Endodermal cell (in vitro differentiated cells): ENCODE results near the gene TAT. TPM values are rescaled to one million over a fixed set of nuclear protein-coding genes. Genes with fewer than 3 reads are reported as not detected.

Experiments
- DNase-seq: peaks from one replicate; pipeline ENCODE4 v3.0.0-alpha.2; 2017
- H3K27ac ChIP-seq: 2 replicates; pipeline ENCODE4 v1.5.1; 2013; ENCODE audit warnings: mild to moderate bottlenecking, low read depth, low read length, moderate library complexity
- H3K27me3 ChIP-seq: 2 replicates; pipeline ENCODE4 v1.6.1; 2013; ENCODE audit warnings: mild to moderate bottlenecking, low read length, moderate library complexity; ENCODE audit not compliant: insufficient read depth, control insufficient read depth, poor library complexity, severe bottlenecking
- H3K36me3 ChIP-seq: 2 replicates; pipeline ENCODE4 v1.7.0; 2013; ENCODE audit warnings: mild to moderate bottlenecking, low read length, moderate library complexity; ENCODE audit not compliant: control insufficient read depth, insufficient read depth
- H3K4me1 ChIP-seq: one replicate; pipeline ENCODE4 v1.7.0; 2013; ENCODE audit warnings: low read length; ENCODE audit not compliant: control insufficient read depth, insufficient read depth
- H3K4me3 ChIP-seq: 2 replicates; pipeline ENCODE4 v1.5.1; 2013; ENCODE audit warnings: mild to moderate bottlenecking, low read length, moderate library complexity
- H3K9ac ChIP-seq: 2 replicates; pipeline ENCODE4 v1.6.1; 2013; ENCODE audit warnings: mild to moderate bottlenecking, low read length, moderate library complexity; ENCODE audit not compliant: poor library complexity, severe bottlenecking; ENCODE audit errors: extremely low read depth
- H3K9me3 ChIP-seq: 2 replicates; pipeline ENCODE4 v1.6.1; 2013; ENCODE audit warnings: mild to moderate bottlenecking, low read length, moderate library complexity; ENCODE audit not compliant: control insufficient read depth
- H3K27ac Mint-ChIP-seq: 2 replicates; pipeline ENCODE4 v1.8.0; 2020; ENCODE audit warnings: mixed read lengths
- H3K27me3 Mint-ChIP-seq: 2 replicates; pipeline ENCODE4 v1.8.0; 2021; ENCODE audit warnings: mild to moderate bottlenecking, mixed read lengths; ENCODE audit not compliant: insufficient read depth
- H3K36me3 Mint-ChIP-seq: 2 replicates; pipeline ENCODE4 v1.8.0; 2020; ENCODE audit warnings: low read depth, mixed read lengths
- H3K4me1 Mint-ChIP-seq: 2 replicates; pipeline ENCODE4 v1.8.0; 2020; ENCODE audit warnings: mixed read lengths
- H3K4me3 Mint-ChIP-seq: 2 replicates; pipeline ENCODE4 v1.8.0; 2020; ENCODE audit warnings: mild to moderate bottlenecking, moderate library complexity, mixed read lengths
- H3K9me3 Mint-ChIP-seq: 2 replicates; pipeline ENCODE4 v1.8.0; 2020; ENCODE audit warnings: mild to moderate bottlenecking, mixed read lengths
- WGBS, 2 experiments: methylation state at CpG; one replicate each; pipeline versions ENCODE4 v1.1.5 to v1.1.7; 2013; ENCODE audit warnings: missing lambda C conversion rate in 2 of 2, mixed read lengths in 1 of 2; ENCODE audit not compliant: insufficient coverage in 1 of 2, insufficient read length in 1 of 2; 5-methylcytosine and 5-hydroxymethylcytosine counted together
- total RNA-seq, 2 donors: library from RNA; stranded (reverse); fragmentation: NEBNext Ultra II Directional in 1 of 2; extraction: Animal tissue kit (Norgen Biotek cat#: 25700) in 1 of 2; gene quantifications; 2 replicates in 1 of 2; 3 replicates in 1 of 2; pipeline ENCODE4 v1.2.1, GENCODE V29; 2021
- TF ChIP-seq, protein P1 (sequence below): fragments of 200-600 bp; sonication (generic); conservative IDR thresholded peaks from 2 replicates; pipeline ENCODE4 v1.5.0; 2021; ENCODE audit warnings: antibody characterized with exemption, mild to moderate bottlenecking

Gene TAT
- total RNA-seq, 2 donors from 2014 or later = 0.07 TPM; not detected in 1

DNA sequence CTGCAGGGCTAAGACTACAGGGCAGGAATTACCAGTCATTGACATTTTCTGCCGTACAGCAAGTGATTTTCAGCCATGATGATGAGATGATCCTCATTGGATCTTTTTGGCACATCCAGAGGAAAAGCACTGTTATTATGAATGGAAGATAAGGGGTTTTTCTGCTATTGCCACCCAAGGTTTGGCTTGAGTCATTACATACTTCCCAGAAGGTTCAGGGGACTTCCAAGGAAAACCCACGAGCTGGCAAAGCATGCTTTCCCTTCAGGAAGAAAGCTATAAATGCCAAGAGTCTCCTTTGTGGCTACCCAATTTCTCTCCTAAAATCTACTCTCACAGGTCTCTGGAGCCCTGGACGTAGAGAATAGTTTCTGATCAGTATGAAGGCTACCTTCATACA is 44.5 kb downstream of the TAT start:
- WGBS, 2 experiments = 84 to 96% methylated on average over 2 to 3 of the region's 3 CpGs
- Mint-ChIP-seq H3K36me3 (no peaks in the 10 kb centered on the region), H3K27ac (no peak overlapping the region), H3K27me3 (peaks cover 1% of the 10 kb centered on the region), H3K4me3 (no peak overlapping the region), H3K9me3 (no peaks in the 10 kb centered on the region), H3K4me1 (no peaks in the 10 kb centered on the region)
- DNase-seq = no peak
- H3K36me3 ChIP-seq = no peaks in the 10 kb centered on the region
- no peaks in the 10 kb centered on the region for H3K27me3 ChIP-seq
- H3K9me3 ChIP-seq = no peaks in the 10 kb centered on the region
- H3K4me3 ChIP-seq = no peak overlapping the region
- no peak overlapping the region for H3K9ac ChIP-seq
- no peak overlapping the region for H3K27ac ChIP-seq
- H3K4me1 ChIP-seq = no peaks in the 10 kb centered on the region
- TF ChIP-seq, protein P1, sequence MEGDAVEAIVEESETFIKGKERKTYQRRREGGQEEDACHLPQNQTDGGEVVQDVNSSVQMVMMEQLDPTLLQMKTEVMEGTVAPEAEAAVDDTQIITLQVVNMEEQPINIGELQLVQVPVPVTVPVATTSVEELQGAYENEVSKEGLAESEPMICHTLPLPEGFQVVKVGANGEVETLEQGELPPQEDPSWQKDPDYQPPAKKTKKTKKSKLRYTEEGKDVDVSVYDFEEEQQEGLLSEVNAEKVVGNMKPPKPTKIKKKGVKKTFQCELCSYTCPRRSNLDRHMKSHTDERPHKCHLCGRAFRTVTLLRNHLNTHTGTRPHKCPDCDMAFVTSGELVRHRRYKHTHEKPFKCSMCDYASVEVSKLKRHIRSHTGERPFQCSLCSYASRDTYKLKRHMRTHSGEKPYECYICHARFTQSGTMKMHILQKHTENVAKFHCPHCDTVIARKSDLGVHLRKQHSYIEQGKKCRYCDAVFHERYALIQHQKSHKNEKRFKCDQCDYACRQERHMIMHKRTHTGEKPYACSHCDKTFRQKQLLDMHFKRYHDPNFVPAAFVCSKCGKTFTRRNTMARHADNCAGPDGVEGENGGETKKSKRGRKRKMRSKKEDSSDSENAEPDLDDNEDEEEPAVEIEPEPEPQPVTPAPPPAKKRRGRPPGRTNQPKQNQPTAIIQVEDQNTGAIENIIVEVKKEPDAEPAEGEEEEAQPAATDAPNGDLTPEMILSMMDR = no peak

DNA sequence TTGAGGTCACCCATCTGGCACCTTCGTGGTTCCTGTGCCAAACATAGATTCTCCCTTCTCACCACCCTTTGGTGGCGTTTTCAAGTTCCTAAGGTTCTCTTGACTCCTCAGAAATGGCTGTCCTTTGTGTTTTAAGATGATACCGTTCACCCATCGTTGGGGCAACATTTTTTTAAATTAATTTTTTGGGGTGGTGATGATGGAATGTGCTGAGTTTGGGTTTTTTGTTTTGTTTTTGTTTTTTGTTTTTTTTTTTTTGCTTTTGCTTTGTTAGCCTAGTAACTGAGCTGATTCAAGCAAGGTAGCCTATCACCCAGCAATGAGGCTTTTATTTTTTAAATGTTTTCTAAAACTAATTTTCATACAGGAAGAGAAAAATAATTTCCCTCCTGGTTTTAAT is 48.0 kb downstream of the TAT start:
- H3K36me3 ChIP-seq = no peaks in the 10 kb centered on the region
- peaks cover 26% of the 10 kb centered on the region for H3K4me1 Mint-ChIP-seq
- H3K27ac ChIP-seq = no peak overlapping the region
- peaks cover 4% of the 10 kb centered on the region for H3K27me3 Mint-ChIP-seq
- no peaks in the 10 kb centered on the region for H3K27me3 ChIP-seq
- no peak overlapping the region for H3K4me3 Mint-ChIP-seq
- no peak for DNase-seq
- no peak overlapping the region for H3K9ac ChIP-seq
- H3K4me1 ChIP-seq = peaks cover 3% of the 10 kb centered on the region
- WGBS, 2 experiments = 88 to 100% methylated on average over 1 to 4 of the region's 4 CpGs
- TF ChIP-seq, protein P1 = no peak
- no peaks in the 10 kb centered on the region for H3K36me3 Mint-ChIP-seq
- no peaks in the 10 kb centered on the region for H3K9me3 ChIP-seq
- H3K4me3 ChIP-seq = no peak overlapping the region
- no peak overlapping the region for H3K27ac Mint-ChIP-seq
- no peaks in the 10 kb centered on the region for H3K9me3 Mint-ChIP-seq

DNA sequence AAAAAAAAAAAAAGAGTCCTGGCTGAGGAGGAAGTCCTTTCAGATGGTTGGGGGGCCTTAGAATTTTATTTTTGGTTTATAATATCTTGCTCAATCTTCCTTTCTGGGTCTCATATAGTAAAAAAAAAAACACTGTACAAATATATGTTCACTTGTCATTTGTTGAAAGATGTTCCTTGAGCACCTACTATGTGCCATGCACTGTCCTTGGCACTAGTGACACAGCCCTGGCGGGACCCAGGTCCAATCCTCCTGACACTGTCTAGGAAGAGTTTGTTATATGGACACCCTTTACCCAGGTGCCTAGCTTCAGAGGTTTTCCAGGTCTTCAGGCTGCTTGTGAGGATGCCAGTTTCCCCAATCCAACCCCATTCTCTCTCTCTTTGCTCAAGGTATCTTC is 48.6 kb downstream of the TAT start:
- H3K36me3 Mint-ChIP-seq = no peaks in the 10 kb centered on the region
- Histone ChIP-seq H3K9ac (no peak overlapping the region), H3K4me1 (peaks cover 3% of the 10 kb centered on the region), H3K27ac (no peak overlapping the region), H3K36me3 (no peaks in the 10 kb centered on the region), H3K4me3 (no peak overlapping the region), H3K9me3 (no peaks in the 10 kb centered on the region), H3K27me3 (no peaks in the 10 kb centered on the region)
- H3K4me1 Mint-ChIP-seq = peaks cover 31% of the 10 kb centered on the region
- H3K27me3 Mint-ChIP-seq = peaks cover 6% of the 10 kb centered on the region
- WGBS, 2 experiments = 79% methylated on average over 1 of the region's 1 CpG; no CpG with 5 or more reads in 1 of the 2 experiments
- H3K27ac Mint-ChIP-seq = no peak overlapping the region
- TF ChIP-seq, protein P1 = no peak
- no peak for DNase-seq
- H3K4me3 Mint-ChIP-seq = no peak overlapping the region
- H3K9me3 Mint-ChIP-seq = no peaks in the 10 kb centered on the region
